ENCODE measurements around the gene MARK3. TPM values are rescaled to one million over a fixed set of nuclear protein-coding genes. Genes with fewer than 3 reads are reported as not detected.
A peak's percentile ranks its signal among the peaks of the same experiment; 100 is the strongest.

MARK3 gene
- total RNA-seq, 2 donors from 2014 or later = 64.3 to 65.7 TPM

DNA sequence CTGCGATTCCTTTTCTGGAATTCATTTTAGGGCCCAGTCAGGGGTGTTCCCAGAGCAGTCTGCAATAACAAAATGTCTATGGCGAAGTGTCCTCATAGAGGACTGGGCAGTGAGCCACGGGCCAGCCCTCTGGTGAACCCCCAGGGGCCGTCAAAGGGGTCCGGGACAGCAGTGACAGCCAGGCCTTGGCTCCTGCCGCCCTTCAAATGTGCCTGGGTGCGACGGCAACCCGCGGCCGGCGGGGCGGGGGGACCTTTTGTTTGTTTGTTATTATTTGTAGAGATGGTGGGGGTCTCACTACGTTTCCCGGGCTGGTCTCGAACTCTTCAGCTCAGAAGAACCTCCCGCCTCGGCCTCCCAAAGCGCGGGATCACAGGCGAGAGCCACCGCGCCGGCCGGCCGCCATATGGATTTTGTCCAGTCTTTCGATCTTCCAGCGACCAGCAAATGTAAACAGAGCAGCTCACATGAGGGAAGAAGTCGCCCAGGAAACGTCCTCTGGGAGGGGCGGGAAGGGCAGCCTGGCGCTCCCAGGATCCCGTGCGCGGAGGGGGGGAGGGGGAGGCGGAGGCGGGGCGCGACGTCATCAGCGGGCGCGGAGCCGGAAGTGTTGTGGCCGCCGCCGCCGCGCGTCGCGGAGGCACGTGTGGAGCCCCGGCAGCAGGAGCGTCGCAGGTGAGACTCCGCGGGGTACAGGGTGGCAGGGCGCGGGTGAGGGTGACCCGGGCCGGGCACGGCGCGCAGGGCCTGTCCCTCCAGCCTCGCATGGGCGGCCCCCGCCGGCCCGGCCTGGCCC lies 143.6 kb downstream of the MARK3 start, which contains the start of gene TRMT61A:
Gene TRMT61A, plus strand, starts transcription at position 610 of the 796 bp plus-strand sequence. CDS start 783 bp downstream, outside the sequence.
- DNase-seq (ENCODE audit: low spot score) = peak; percentile 96

DNA sequence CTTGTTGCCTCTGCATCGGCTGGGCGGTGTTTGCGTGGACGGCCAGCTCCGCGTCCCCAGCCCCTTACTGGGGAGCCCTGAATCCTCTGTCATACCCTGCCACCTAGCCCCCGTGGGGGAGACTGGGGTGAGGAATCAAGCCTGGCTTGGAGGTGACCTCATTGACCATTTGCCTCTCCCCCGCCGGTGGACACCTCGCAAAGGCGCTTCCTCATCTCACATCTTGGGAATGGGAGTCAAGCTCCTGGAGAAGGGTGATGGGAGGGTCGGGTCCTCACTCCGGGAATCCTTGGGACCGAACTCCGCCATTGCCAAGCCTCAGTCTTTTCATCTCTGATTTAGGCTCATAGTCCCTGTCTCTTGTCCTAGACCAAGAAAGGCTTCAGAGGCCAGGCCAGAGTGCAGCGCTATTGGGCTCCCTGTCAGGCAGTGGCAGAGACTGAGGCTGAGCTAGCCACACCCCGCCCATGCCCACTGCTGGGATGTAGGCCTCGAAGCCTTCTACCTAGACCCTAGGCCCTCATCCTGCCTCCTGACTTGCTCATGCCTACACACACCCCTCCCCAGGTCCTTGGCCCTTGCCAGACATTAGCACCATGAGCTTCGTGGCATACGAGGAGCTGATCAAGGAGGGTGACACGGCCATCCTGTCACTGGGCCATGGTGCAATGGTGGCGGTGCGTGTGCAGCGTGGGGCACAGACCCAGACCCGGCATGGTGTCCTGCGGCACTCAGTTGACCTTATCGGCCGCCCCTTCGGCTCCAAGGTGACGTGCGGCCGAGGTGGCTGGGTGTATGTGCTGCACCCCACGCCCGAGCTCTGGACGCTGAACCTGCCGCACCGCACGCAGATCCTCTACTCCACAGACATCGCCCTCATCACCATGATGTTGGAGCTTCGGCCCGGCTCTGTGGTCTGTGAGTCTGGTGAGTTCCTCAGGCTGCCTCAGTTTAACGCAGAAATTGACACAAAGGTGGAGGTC lies 144.5 kb downstream of the MARK3 start:
- intact Hi-C loops (cut with DNase I) = loop anchor here in 1 of 2 donors (5.0 kb wide), 1 partner anchor 1787 kb away; no protein-coding TSS in a partner anchor
- DNase-seq (ENCODE audit: low spot score) = no peak

More for the DNA sequence above, 143.6 kb downstream of the MARK3 start, which contains the start of gene TRMT61A:
- intact Hi-C loops (cut with DNase I) = loop anchor here in 1 of 2 donors (5.0 kb wide), 1 partner anchor 1786 kb away; no protein-coding TSS in a partner anchor

DNA sequence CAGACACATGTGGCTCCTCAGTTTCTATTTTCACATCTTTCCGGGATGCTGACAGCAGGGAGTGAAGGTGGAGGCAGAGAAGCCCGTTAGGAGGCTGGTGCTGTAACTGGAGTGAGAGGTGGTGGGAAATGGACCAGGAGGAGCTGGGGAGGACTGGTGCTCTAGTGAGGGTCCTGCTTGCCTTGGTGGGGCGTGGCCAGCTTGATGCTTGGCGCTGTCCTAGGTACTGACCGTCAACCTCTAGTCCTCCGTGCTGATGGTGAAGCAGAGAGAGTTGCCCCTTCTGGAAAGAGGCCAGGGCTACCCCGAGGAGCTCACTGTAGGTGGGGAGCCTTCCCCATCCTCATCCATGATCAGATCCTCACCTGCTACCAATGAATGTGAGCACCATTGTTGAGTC lies 145.2 kb downstream of the MARK3 start:
- intact Hi-C loops (cut with DNase I) = no loop called here
- DNase-seq (ENCODE audit: low spot score) = no peak

DNA sequence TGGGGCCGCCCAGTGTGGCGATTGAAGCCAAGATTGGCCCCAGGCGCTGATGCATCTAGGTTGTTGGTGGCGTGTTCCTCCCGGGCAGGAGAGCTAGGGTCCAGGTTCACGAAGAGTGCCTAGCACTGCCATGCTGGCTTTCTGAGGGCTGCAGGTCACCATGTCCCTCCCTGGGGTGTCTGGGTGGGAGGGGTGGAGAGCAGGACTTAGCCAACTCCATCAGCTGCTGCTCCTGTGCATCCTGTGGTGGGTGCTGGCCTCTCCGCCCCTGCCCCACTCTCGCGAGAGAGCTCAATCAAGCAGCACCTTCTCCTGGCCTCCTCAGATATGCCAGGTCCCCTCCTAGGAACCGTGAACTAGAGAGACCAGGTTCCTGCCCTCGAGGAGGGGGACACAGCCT lies 145.6 kb downstream of the MARK3 start:
- no peak for DNase-seq (ENCODE audit: low spot score)
- intact Hi-C loops (cut with DNase I) = no loop called here

DNA sequence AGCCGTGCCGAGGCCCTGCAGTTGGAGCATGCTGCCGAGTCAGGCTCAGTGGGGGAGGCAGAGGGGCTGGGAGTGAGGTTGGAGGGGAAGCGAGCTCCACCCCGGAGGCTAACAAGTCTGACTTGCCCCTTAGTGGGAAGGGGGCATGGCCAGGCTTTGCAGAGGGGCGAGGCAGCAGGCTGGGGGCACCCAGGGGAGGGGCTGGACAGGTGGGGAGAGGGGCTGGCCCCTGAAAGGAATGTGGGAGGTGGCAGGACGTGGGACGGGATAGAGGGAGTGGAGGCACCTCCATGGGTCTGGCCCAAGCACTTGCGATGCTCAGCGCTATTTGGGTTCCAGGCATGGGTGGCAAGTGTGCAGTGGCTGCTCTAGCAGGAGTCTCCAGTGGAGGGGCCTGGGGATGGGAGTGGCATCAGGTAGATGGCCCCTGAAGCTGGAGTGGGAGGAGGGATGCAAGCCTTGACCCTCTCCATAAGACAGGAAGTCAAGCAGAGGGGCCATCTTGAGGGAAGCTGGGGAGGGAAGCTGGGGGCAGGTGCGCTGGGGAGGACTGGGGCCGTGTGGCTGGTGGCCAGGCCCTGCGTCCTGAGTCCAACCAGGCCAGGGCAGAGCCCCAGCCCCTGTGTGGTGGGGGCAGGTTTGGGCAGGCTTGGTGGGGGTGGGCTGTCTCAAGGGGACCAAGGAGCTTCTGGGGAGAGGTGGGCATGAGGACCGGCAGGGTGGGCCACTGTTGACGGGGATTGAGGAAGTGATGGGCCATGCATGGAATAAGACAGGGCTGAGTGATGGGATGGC lies 146.4 kb downstream of the MARK3 start:
- no peak for DNase-seq (ENCODE audit: low spot score)
- intact Hi-C loops (cut with DNase I) = no loop called here

DNA sequence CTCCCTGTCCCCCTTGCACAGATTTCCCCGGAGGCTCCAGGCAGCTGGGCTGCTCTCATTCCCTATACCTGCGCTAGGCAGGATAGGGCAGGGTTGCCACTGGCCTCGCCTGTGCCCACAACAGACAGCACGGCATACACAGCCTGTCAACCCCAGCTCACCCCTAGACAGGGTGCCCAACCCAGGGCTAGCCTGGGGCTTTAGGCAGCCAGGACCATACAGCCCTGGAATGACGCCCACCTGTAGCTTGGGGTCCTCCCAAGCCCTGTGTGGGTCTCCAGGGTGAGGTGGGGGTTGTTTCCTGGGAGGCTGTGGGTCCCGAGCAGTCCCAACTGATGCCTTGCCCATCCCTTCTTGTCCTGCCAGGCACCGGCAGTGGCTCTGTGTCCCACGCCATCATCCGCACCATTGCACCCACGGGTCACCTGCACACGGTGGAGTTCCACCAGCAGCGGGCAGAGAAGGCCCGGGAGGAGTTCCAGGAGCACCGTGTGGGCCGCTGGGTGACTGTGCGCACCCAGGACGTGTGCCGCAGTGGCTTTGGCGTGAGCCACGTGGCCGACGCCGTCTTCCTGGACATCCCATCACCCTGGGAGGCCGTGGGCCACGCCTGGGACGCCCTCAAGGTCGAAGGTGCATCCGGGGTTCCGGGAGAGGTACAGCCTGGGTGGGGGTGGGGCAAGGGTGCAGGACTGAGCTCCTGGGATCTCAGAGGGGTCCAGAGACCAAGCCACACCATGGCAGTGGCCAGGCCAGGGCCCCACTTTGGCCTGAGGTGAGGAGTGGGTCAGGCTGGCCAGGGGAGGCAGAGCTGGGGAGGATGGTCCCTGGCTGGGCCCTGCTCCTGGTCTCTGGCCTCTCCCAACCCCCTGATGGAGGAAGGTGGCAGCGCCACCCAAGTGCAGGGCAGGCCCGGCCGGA lies 147.3 kb downstream of the MARK3 start:
- intact Hi-C loops (cut with DNase I) = no loop called here
- DNase-seq (ENCODE audit: low spot score) = no peak

DNA sequence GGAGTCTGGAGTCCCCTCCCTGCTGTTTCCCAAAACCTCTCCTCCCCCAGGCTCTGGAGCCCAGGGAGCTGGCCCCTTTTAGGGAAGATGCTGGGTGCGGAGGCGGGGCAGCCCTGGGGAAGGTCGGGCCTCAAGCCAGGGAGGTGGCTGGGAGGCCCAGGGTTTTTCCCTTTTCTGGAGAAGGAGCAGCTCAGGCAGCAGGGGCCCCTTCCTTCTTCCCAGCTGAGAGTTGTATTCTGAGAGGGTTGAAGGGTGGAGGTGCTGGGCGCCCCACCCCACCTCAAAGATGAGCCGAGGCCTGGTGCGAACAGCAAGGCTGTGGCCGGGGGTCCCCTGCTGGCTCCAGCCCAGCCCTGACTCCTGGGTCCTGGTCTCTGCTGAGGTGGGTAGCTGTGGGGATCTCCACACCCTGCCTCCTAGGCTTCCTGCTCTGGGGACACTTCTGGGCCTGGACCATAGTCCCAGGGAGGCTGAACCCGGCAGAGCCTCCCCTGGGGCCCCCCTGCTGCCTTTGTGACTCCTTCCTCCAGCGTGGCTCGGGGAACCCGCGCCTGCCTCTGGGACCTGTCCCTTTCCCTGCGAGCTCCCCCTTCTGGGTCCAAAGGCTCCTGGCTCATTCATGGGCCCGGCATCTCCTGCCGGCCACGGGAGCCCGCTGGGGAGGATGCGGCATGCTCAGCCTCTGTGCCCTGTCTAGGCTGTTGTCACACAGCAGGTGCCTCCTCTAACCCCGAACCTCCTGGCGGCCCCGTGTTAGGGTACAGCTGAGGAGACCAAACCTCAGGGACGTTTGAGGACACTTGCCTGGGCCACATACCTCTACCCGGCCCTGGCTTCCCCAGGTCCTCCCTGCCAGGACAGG lies 148.2 kb downstream of the MARK3 start:
- intact Hi-C loops (cut with DNase I) = no loop called here
- no peak for DNase-seq (ENCODE audit: low spot score)

DNA sequence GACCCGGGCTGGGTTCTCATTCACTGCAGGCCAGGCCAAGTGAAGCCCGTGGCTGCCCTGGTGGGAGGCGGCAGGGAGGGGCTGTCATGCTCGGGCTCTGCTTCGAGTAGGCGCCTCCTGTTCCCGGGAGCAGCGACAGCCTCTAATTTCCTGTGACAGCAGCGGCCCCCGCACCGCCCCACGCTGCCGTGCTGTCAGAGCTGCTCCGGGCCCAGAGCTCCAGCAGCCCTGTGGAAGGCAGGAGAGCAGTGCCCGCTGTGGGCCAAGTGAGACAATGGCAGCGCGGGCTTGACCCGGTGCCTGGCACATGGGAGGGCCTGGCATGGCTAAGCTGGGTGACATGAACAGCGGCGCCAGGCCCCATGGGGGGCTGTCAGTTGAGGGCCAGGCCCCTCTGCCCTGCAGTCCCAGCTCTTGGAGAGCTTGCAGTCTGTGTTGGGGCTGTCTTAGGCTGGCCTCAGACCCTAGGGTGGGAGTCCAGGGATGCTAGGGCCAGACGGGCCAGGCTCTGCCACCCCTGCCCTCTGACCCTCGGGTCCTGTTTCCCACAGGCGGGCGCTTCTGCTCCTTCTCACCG lies 148.9 kb downstream of the MARK3 start:
- intact Hi-C loops (cut with DNase I) = no loop called here
- no peak for DNase-seq (ENCODE audit: low spot score)

DNA sequence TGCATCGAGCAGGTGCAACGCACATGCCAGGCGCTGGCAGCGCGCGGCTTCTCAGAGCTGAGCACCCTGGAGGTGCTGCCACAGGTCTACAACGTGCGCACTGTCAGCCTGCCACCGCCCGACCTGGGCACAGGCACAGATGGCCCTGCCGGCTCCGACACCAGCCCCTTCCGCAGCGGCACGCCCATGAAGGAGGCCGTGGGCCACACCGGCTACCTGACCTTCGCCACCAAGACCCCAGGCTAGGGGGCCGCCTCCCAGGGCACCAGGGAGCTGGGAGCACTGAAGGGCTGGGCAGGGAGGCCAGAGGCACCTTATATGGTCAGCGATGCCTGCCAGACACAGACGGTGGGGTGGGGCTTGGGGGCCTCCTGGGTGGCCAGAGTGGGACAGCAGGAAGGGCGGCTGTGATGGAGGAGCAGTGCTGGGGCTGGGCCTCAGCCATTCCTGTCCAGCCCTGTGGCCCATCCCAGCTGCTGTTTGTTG lies 149.4 kb downstream of the MARK3 start:
- DNase-seq (ENCODE audit: low spot score) = no peak
- intact Hi-C loops (cut with DNase I) = no loop called here

DNA sequence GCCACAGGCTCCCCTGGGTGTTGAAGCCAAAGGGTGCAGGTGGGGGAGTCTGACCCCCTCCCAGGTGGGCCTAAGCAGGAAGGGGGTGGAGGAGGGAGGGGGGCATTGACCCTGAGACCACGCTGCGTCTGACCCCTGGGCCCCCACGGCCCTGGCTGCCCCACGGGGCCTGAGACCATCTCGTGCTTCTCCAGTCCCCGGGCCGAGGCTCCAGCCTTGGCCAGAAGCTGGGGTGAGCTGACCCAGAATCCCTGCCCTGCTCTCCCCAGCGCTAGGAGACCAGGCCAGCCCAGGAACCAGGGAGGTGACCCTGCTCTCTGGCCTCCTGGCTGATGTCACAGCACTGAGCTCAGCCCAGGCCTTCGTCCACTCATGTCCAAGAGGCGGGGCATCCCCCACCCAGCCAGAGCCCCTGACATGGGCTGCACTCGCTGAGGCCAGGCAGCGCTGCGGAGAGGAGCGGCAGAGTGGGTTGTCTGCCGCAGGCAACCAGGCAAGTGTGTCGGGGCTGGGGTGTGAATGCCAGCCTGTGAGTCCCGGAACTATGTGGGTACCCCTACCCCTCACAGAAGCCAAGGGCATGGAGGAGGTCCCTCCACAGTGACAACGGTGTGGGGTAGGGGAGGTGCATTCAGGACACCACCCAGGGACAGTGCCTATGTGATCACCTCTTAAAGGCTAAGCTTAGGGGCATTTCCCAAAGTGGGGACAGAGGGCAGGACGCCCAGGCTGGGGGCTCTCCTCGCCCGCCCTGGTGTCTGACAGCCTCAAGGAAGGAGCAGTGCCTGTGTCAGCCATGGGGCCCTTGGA lies 150.1 kb downstream of the MARK3 start:
- intact Hi-C loops (cut with DNase I) = no loop called here
- DNase-seq (ENCODE audit: low spot score) = no peak

DNA sequence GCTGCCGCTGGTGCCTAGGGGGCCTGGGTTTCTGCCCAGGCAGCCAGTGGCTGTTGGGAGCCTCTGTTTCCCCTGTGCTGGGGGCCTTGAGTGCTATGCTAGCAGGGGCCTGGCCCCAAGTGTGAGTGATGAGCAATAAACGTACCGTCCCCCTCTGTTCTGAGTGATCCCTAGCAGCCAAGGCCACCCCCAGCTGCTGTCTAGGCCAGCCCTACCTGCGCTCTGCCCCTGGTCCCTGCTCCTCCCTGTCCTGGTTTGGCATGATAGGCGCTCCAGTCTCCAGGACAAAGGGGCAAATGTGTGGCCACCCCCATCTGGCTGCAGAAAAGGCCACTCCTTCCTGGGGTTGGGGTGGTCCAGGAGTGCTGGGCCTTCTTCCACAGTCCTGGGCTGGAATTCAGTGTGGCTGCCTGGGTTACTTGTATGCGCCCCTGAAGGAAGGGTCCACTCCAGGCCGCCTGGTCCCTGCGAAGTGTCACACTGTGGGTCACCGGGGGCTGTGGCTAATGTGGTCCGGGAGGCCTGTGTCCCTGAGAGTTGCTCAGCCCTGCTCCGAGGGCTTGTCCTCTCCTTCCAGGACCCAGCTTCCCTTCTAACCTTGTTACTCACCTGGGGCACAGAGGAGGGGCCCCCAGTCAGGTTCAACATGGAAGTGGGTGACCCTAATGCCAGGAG lies 150.8 kb downstream of the MARK3 start:
- intact Hi-C loops (cut with DNase I) = no loop called here
- no peak for DNase-seq (ENCODE audit: low spot score)

DNA sequence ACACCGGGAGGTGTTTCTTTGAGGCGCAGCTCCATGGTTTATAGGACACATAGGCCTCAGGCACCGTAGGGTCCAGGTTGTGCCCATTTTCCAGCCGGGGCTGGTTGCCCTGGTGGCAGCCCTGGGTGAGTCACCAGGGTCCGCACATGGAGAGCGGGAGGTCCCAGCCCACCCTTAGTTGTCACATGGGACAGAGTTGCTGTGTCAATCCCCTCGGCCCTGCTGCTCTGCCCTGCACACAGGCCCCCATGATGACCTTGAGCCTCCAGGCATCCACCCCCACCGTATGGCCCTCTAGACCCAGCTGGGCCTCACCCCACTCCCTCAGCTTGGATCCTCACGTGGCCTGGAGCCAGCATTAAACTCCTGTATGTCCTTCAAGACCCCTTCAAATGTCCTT lies 151.5 kb downstream of the MARK3 start:
- no peak for DNase-seq (ENCODE audit: low spot score)

DNA sequence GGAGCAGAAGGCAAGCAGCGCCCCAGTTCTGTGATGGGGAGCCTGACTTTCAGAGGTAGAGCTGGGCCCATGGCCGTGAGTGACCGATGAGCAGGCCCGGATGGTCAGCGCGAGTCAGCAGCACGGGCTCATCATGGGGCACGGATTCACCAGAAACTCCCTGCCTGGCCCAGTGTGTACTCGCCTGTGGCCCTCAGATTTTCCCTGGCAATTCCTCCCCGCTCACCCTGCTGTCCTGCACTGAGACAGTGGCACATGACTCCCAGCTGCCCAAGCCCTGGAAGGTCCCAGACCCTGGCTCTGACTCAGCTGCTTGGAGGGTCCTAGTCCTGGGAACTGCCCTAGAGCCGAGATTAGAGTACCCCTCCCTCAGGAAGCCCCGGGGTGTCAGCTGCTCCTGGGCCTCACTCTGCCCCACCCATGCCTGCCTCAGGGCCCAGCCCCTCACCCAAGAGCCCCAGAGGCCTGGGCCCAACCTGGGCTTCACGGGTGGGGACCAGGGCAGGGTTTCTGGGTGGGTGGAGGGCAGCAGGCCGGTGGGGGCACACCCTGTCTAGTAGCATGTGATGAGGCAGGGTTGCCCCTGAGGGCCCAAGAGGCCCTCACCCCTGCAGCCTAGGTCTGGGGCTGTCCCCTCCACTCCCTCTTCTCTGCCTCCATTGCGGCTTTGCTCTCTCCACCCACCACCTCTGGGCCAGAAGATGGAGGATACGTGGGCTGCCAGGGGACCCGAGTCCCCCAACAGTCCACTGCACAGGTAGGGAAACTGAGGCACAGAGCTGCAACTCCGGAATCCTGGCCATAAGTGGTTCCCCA lies 152.2 kb downstream of the MARK3 start:
- DNase-seq (ENCODE audit: low spot score) = no peak
- intact Hi-C loops (cut with DNase I) = no loop called here

More for the DNA sequence above, 151.5 kb downstream of the MARK3 start:
- intact Hi-C loops (cut with DNase I) = no loop called here

DNA sequence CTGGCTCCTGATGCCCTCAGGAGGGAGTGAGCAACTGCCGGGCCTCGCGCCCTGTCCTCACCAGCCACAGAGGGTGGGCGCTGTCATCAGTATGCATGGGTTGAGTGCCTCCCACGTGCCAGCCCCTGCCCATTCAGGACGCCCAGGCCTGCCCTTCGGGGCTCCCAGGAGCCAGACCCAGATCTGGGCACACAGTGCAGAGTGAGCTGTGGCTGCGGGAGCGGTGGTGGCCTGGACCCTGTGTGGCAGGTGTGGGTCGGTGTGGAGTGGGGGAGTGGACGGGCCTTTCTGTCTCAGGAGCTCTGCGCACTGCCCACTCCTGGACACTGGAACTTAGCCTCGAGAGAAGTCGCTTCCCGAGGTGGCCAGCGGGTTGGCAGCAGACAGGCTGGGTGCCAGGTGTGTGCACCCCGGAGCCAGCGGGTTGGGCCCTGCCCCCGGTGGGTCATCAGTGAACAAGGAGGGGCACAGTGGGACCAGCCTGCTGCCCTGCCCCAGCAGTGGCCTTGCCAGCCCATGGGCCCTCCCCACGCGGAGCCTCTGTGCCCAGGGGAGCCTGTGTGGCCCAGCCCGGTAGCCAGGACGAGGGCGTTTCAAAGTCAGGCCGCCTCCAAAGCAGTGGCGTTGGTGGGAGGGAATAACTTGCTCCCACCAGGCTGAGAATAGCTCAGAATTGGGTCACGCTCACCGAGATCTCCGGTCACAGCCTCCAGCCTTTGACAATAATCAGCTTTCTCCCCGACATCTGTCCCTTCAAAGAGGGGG lies 153.3 kb downstream of the MARK3 start:
- intact Hi-C loops (cut with DNase I) = no loop called here
- DNase-seq (ENCODE audit: low spot score) = no peak
